HCT116 (cell line): ENCODE results near the gene DGKG.

Experiments used
- CEBPB ChIP-seq: IDR thresholded peaks from 2 replicates; pipeline ENCODE4 v1.6.1; 2012; ENCODE audit warnings: low read depth
- EZH2phosphoT487 ChIP-seq: fragments of 200-600 bp; IDR thresholded peaks from 2 replicates; pipeline ENCODE4 v1.6.1; 2018; ENCODE audit warnings: antibody characterized with exemption, borderline replicate concordance
- POLR2A ChIP-seq: IDR thresholded peaks from 2 replicates; pipeline ENCODE4 v1.7.0; 2011; ENCODE audit warnings: borderline replicate concordance; ENCODE audit not compliant: insufficient read depth, insufficient read length; ENCODE audit errors: extremely low read depth
- POLR2AphosphoS5 ChIP-seq: IDR thresholded peaks from 2 replicates; pipeline ENCODE4 v1.6.1; 2011; ENCODE audit warnings: mild to moderate bottlenecking, low read depth, low read length, moderate library complexity
- RAD21 ChIP-seq: IDR thresholded peaks from 2 replicates; pipeline ENCODE4 v1.6.1; 2012; ENCODE audit warnings: low read depth, mild to moderate bottlenecking
- TF ChIP-seq, protein P1 (sequence below), 3 experiments: fragments of 200-600 bp in 1 of 3; sonication (generic) in 1 of 3; IDR thresholded peaks in 2 of 3; conservative IDR thresholded peaks in 1 of 3; 2 replicates each; pipeline ENCODE4 v1.5.1; 2012 to 2017; ENCODE audit warnings: low read depth in 2 of 3, low read length in 2 of 3, antibody characterized with exemption in 1 of 3, borderline replicate concordance in 1 of 3, control low read depth in 1 of 3, mild to moderate bottlenecking in 1 of 3, mixed read lengths in 1 of 3, mixed run types in 1 of 3, moderate library complexity in 1 of 3; ENCODE audit not compliant: insufficient read depth in 1 of 3

DNA sequence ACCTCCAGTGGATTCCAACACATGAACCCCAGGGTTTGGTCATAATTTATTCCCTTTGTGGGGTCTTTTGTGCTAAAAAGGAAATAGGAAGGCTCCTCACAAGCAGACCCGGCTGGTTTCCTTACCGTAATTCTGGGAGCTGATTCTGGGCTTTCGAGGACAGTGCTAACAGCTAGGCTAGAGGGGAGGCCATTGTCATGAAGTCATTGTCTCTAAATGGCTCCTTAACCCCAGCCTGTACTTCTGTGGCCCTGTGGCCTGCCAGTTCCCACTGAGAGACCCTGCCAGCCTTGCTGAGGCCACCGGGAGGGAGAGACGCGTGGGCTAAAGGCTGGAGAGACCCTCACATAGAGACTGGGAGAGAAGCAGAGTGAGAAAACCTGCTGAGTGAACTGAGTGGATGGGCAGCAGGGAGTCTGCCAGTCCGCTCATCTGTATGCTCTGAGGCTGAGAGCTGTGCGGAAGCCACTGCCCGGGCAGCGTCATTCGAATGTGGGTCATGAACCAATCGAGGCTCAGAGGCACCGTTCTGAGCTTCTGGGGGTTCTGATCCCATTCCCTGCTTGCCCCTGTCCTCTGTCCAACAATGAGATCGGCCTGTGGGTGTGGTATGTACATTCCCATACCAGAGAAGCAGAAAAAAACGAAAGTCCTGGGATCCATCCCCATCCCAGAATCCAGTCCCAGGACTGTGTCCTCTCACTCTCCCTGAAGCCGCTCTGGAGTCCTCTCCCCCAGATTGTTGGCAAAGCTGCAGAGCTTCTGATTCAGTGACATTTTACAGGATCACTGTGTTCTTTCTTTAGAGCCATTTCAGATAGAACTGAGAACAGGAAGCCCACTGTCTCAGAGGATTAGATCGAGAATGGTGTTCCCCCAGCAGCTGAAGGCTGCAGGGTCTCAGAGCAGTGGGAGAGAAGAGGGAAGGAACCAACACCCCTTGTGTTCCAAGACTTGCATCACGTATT lies 21.3 kb upstream of the DGKG start:
- TF ChIP-seq, protein P1, sequence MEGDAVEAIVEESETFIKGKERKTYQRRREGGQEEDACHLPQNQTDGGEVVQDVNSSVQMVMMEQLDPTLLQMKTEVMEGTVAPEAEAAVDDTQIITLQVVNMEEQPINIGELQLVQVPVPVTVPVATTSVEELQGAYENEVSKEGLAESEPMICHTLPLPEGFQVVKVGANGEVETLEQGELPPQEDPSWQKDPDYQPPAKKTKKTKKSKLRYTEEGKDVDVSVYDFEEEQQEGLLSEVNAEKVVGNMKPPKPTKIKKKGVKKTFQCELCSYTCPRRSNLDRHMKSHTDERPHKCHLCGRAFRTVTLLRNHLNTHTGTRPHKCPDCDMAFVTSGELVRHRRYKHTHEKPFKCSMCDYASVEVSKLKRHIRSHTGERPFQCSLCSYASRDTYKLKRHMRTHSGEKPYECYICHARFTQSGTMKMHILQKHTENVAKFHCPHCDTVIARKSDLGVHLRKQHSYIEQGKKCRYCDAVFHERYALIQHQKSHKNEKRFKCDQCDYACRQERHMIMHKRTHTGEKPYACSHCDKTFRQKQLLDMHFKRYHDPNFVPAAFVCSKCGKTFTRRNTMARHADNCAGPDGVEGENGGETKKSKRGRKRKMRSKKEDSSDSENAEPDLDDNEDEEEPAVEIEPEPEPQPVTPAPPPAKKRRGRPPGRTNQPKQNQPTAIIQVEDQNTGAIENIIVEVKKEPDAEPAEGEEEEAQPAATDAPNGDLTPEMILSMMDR (IDR thresholded peaks at IDR 0.05 in 2 of 3, conservative IDR thresholded peaks at IDR 0.05 in 1 of 3; ENCODE audit: borderline replicate concordance in 1 of 3, insufficient read depth in 1 of 3, low read depth in 2 of 3, low read length in 2 of 3): no peak
- no peak for TF ChIP-seq POLR2A
- TF ChIP-seq RAD21: no peak
- no peak for TF ChIP-seq EZH2phosphoT487
- no peak for TF ChIP-seq POLR2AphosphoS5
- no peak for TF ChIP-seq CEBPB
